GM21825 (cell line): ENCODE measurements around the gene GBP2.

Source experiments
- ATAC-seq: cut with Tn5 transposase; IDR thresholded peaks from one replicate; pipeline ENCODE4 v1.9.1; 2021; ENCODE audit warnings: mild to moderate bottlenecking, moderate library complexity; ENCODE audit not compliant: unreplicated experiment

GBP2 gene

DNA sequence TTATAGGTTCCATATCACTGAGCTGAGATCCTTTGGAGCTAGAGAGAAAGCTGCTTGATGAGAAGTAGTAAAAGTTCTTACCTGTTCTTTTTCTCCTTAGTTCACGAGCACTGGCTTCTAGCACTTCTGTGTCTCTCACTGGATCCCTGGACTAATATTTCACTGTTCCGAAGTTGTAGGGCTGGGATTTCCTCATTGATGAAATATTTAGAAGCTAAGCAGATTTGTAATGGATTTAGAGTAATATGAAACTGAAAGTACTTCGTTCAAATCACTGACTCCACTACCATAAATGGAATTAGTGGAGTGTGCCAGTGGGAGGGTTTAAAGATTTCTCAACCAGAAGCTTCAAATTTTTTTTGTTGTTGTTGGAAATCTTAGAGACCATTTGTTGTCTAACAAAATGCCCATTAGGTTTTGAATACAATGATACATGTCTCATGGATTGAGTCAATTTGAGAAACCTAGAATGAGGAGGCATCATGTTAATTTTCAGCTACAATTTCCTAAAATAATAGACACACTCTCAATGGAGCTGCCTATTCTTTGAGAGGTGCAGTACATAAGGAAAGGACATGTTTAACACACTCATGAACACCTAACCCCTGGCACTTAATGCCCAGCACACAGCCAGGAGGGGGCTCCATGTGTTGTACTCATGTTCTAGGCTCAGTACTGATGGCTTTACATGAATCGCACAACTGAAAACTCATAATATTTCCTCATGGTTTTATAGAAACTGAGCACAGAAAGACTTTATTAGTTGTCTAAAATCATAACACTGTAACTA, 60.6 kb downstream of the GBP2 start, which contains the start of gene GBP1:
Gene GBP1, minus strand, starts transcription at position 130 of the 790 bp plus-strand sequence. CDS start 1,974 bp downstream, outside the sequence.
- ATAC-seq, result peak; percentile 63

- ATAC-seq, result peak; percentile 47
Observed at GRCh38 chr1:89064632-89065031, 61.3 kb downstream of the GBP2 start.

GRCh38 chr1:89063094-89063493, 62.8 kb downstream of the GBP2 start:
- no peak for ATAC-seq

- no peak for ATAC-seq
Observed at GRCh38 chr1:89060091-89060490, 65.8 kb downstream of the GBP2 start.
